ENCODE results near the gene AFF2.
"Not testable (repeated sequence)": the region's sequence is repeated elsewhere in the genome, so short reads cannot be mapped to it uniquely, and the experiment has no call there.

The AFF2 gene

GRCh38 chrX:148620023-148620422 is 119.6 kb downstream of the AFF2 start:
- no peak for FAIRE-seq
- DNase-seq (ENCODE audit: extremely low spot score, insufficient read length, low read depth): no peak

GRCh38 chrX:148624951-148625474 is 124.6 kb downstream of the AFF2 start:
- FAIRE-seq: no peak
- DNase-seq (ENCODE audit: extremely low spot score, insufficient read length, low read depth): no peak

GRCh38 chrX:148628621-148629020 is 128.2 kb downstream of the AFF2 start:
- no peak for DNase-seq (ENCODE audit: extremely low spot score, insufficient read length, low read depth)
- FAIRE-seq: no peak

GRCh38 chrX:148629434-148629833 is 129.0 kb downstream of the AFF2 start:
- FAIRE-seq: no peak
- no peak for DNase-seq (ENCODE audit: extremely low spot score, insufficient read length, low read depth)

GRCh38 chrX:148632444-148632843 is 132.0 kb downstream of the AFF2 start:
- DNase-seq (ENCODE audit: extremely low spot score, insufficient read length, low read depth): no peak
- no peak for FAIRE-seq

GRCh38 chrX:148633218-148633908 is 132.9 kb downstream of the AFF2 start:
- no peak for FAIRE-seq
- DNase-seq (ENCODE audit: extremely low spot score, insufficient read length, low read depth): no peak

- DNase-seq (ENCODE audit: extremely low spot score, insufficient read length, low read depth) (no peak), FAIRE-seq (no peak)
Observed at GRCh38 chrX:148634591-148634990, 134.2 kb downstream of the AFF2 start.

- DNase-seq (ENCODE audit: extremely low spot score, insufficient read length, low read depth) (no peak), FAIRE-seq (no peak)
Observed at GRCh38 chrX:148643460-148643859, 143.0 kb downstream of the AFF2 start.

- FAIRE-seq (no peak), DNase-seq (ENCODE audit: extremely low spot score, insufficient read length, low read depth) (no peak)
Observed at GRCh38 chrX:148647651-148648050, 147.2 kb downstream of the AFF2 start.

GRCh38 chrX:148649145-148649795 is 148.9 kb downstream of the AFF2 start:
- FAIRE-seq: no peak

GRCh38 chrX:148658115-148658730 is 157.8 kb downstream of the AFF2 start:
- no peak for DNase-seq (ENCODE audit: extremely low spot score, insufficient read length, low read depth)
- peak; percentile 41 for FAIRE-seq

More at GRCh38 chrX:148649145-148649795, 148.9 kb downstream of the AFF2 start:
- DNase-seq (ENCODE audit: extremely low spot score, insufficient read length, low read depth): no peak

- no peak for DNase-seq (ENCODE audit: extremely low spot score, insufficient read length, low read depth)
- FAIRE-seq: no peak
Observed at GRCh38 chrX:148659481-148659880, 159.1 kb downstream of the AFF2 start.

GRCh38 chrX:148661035-148661434 is 160.6 kb downstream of the AFF2 start:
- DNase-seq (ENCODE audit: extremely low spot score, insufficient read length, low read depth): no peak
- no peak for FAIRE-seq

- no peak for FAIRE-seq
- no peak for DNase-seq (ENCODE audit: extremely low spot score, insufficient read length, low read depth)
Observed at GRCh38 chrX:148662014-148662413, 161.6 kb downstream of the AFF2 start.

- FAIRE-seq (no peak), DNase-seq (ENCODE audit: extremely low spot score, insufficient read length, low read depth) (no peak)
Observed at GRCh38 chrX:148664171-148664570, 163.8 kb downstream of the AFF2 start.

GRCh38 chrX:148664995-148665394 is 164.6 kb downstream of the AFF2 start:
- DNase-seq (ENCODE audit: extremely low spot score, insufficient read length, low read depth) (no peak), FAIRE-seq (no peak)

- not testable (repeated sequence) for DNase-seq (ENCODE audit: extremely low spot score, insufficient read length, low read depth); FAIRE-seq
Observed at GRCh38 chrX:148669175-148669574, 168.8 kb downstream of the AFF2 start.

- no peak for DNase-seq (ENCODE audit: extremely low spot score, insufficient read length, low read depth)
- FAIRE-seq: no peak
Observed at GRCh38 chrX:148670277-148670676, 169.9 kb downstream of the AFF2 start.

- FAIRE-seq: no peak
Observed at GRCh38 chrX:148672517-148672916, 172.1 kb downstream of the AFF2 start.

GRCh38 chrX:148681605-148682004 is 181.2 kb downstream of the AFF2 start:
- FAIRE-seq (no peak), DNase-seq (ENCODE audit: extremely low spot score, insufficient read length, low read depth) (no peak)

More at GRCh38 chrX:148672517-148672916, 172.1 kb downstream of the AFF2 start:
- no peak for DNase-seq (ENCODE audit: extremely low spot score, insufficient read length, low read depth)

GRCh38 chrX:148682206-148682605 is 181.8 kb downstream of the AFF2 start:
- DNase-seq (ENCODE audit: extremely low spot score, insufficient read length, low read depth) (no peak), FAIRE-seq (no peak)
